Fibroblast of pulmonary artery (primary cell): Measurements from ENCODE around the gene TBCK.

Experiments used
- DNase-seq: peaks from one replicate; pipeline ENCODE4 v3.0.0-alpha.2; 2010; ENCODE audit warnings: low read depth
- H3K4me3 ChIP-seq: replicated peaks from 2 replicates; pipeline ENCODE4 v1.5.1; 2011; ENCODE audit warnings: low read depth, mild to moderate bottlenecking, control low read depth, low read length, moderate library complexity
- TF ChIP-seq, protein P1 (sequence below): IDR thresholded peaks from 2 replicates; pipeline ENCODE4 v1.5.1; 2011; ENCODE audit warnings: mild to moderate bottlenecking, control low read depth, low read length, inconsistent platforms; ENCODE audit errors: missing control alignments

TBCK gene

DNA sequence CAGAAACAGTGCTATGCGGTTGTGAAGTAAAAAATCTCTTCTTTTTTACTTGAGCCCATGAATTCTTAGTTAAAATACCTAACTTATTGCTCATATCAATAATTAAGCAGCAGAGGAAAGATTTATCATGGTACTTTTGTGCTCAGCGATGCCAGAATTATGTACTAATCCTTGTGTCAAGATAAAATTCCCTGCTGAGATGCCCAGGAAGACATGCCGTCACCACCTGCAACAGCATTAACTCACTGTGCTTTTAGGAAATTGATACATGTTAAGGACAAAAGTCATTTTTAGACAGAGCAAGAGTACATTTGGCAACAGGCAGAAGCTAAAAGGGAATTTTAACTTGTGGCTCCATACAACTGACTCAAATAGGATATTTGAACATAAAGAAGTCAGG, 281.8 kb downstream of the TBCK start:
- TF ChIP-seq, protein P1, sequence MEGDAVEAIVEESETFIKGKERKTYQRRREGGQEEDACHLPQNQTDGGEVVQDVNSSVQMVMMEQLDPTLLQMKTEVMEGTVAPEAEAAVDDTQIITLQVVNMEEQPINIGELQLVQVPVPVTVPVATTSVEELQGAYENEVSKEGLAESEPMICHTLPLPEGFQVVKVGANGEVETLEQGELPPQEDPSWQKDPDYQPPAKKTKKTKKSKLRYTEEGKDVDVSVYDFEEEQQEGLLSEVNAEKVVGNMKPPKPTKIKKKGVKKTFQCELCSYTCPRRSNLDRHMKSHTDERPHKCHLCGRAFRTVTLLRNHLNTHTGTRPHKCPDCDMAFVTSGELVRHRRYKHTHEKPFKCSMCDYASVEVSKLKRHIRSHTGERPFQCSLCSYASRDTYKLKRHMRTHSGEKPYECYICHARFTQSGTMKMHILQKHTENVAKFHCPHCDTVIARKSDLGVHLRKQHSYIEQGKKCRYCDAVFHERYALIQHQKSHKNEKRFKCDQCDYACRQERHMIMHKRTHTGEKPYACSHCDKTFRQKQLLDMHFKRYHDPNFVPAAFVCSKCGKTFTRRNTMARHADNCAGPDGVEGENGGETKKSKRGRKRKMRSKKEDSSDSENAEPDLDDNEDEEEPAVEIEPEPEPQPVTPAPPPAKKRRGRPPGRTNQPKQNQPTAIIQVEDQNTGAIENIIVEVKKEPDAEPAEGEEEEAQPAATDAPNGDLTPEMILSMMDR: no peak
- DNase-seq: peak; percentile 47
- no peak overlapping the region for H3K4me3 ChIP-seq

GRCh38 chr4:106033469-106033868, 282.5 kb downstream of the TBCK start:
- TF ChIP-seq, protein P1: no peak
- DNase-seq: no peak
- no peak overlapping the region for H3K4me3 ChIP-seq

GRCh38 chr4:106032851-106033286, 283.1 kb downstream of the TBCK start:
- TF ChIP-seq, protein P1: no peak
- no peak overlapping the region for H3K4me3 ChIP-seq
- peak; percentile 44 for DNase-seq

DNA sequence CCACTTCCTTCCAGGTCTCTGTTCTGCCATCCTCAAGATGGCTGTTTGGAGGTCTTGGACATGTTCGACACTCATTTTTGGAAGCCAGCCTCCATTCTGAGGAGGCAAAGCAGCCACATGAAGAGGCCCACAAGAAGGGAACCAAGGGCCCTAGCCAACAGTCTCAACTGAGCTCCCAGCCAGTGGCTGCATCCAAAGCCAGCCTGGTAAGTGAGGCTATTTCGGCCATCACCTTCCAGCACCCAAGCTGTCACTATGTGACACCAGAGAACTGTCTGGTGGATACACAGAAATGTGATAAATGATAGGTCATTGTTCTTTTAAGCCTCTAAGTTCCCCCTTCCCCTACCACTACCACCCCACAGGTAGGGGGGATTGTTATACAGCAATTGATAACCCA, 293.6 kb downstream of the TBCK start:
- DNase-seq: no peak
- TF ChIP-seq, protein P1: no peak
- H3K4me3 ChIP-seq: no peak overlapping the region

DNA sequence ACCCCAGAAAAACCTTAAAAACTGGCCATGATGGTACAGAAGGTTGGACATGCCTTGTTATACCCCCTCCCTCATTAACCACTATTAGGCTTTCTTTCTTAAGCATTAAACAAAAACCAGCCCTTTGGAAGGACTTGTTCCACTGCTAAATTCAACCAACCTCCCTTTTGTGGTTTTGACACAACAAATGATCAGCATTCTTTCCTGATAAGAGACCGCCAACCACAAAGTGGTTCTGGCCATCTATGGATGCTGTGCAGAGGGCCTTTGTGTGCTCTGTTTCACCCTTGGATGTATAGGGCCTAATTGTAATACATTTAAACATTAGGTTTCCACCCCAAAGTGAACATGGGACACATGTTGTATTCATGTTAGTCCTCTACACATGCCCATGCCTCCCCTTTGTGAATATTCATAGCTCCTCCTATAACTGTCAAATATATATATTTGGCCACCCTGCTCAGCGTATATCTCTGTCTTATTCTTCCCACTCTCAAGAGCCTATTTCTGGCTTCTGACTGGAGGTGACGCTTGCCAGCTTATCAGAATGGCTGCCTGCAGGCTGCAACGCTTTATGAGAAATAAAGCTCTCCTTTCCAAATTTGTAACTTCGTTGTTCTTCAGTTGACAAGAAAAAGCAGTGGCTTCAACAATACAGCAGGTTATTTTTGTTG, 294.1 kb downstream of the TBCK start:
- TF ChIP-seq, protein P1: no peak
- DNase-seq: peak; percentile 58
- H3K4me3 ChIP-seq: no peak overlapping the region

DNA sequence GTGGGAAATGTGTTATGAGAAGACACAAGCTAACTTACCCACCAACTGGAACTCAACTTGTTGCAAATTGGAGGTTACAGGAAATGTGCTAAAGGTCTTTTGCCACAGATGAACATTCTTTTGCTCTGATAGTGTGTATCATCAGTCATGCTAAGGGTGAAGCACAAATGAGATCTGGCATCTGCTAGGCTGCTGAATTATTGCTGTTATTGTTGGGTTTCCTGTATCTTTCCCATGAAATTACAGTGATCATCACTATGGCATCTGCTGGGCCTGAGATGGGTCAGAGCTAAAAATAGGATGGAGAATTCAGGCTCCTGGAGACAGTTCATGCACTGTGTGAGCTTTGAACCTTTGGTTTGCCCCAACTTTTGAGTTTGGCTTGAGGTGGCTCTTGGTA, 296.2 kb downstream of the TBCK start:
- no peak overlapping the region for H3K4me3 ChIP-seq
- DNase-seq: peak; percentile 23
- TF ChIP-seq, protein P1: no peak

GRCh38 chr4:106017975-106018374, 298.0 kb downstream of the TBCK start:
- TF ChIP-seq, protein P1: no peak
- no peak overlapping the region for H3K4me3 ChIP-seq
- DNase-seq: no peak
